Cortex of kidney (tissue), 1 donor: Measurements from ENCODE around the gene KPNA1.

ENCODE experiments used
- DNase-seq: peaks from one replicate; lab custom pipeline; 2025; lab: John Stamatoyannopoulos, UW

The KPNA1 gene

DNA sequence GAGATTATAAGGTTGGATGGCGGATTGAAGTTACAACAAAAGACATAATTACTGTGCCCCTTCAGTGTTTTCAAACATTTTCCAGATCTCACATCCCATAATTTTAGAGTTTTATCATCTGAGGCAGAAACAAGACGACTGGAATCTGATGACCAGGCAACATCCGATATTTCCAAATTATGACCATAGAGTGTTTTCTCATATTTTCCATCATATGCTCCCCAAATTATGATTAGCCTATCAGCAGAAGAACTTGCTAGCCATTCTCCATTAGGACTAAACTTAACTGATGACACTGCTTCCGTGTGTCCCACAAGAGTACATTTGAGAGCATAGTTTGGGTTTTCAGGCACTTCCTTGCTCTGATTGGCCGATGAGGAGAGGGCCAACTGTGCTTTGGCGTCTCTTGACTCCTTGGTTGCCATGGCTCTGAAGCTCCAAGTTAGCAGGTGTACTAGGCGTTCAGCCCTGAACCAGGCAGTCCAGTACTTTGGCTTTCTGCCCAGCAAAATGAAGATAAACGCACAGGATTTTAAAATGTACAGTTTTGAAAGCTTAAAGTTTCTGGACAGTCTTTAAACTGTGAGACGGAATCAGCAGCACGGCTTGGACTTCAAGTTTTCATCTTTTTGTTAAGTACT lies 99.5 kb downstream of the KPNA1 start:
- DNase-seq, result no peak

DNA sequence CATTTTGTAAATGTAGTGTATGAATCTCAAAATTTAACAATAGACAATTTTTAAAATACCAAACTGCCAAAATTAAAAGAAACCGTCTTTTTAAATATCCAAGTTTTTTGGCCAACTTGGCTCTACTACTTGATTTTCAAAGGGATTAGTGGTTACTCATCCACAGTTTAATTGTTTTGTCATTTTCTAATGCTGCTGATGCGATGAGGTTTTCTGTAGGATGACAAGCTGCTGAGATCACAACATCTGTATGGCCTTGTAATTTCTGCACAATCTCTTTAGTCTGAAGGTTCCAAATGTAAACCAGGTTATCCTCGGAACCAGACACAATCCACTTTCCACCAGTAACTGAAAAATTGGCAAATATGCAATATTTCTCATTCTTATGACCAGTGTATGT lies 100.3 kb downstream of the KPNA1 start:
- DNase-seq, result no peak

DNA sequence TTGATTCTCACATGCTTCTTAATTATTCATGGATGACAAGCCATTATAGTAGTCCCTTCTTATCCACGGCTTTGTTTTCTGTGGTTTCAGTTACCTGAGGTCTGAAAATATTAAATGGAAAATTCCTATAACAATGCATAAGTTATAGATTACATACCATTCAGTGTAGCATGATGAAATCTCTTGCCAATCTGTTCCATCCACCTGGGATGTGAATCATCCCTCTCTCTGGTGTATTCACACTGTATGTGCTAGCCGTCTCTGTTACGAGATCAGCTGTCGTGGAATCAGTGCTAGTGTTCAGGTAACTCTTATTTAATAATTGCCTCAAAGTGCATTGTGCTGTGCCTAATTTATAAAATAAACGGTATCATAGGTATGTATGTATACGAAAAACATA lies 104.1 kb downstream of the KPNA1 start:
- DNase-seq, result no peak

DNA sequence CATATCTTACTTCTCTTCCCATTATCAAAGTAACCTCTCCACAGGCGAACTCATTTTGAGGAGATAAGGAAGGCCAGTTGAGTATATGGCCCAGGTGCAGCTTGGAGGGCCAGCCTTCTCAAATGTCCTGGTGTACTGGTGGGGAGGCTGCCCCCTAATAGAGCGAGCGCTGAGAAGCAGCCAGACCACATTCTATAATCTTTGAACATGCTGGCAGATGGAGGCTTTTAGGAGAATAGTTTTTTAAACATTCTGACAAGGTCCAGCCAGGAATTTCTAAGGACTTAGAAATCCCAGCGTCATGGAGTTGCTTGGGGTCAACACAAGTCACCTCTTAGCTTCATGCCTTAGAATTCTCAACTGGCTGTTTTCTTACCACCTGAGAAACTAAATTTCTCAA lies 104.6 kb downstream of the KPNA1 start:
- no peak for DNase-seq

DNA sequence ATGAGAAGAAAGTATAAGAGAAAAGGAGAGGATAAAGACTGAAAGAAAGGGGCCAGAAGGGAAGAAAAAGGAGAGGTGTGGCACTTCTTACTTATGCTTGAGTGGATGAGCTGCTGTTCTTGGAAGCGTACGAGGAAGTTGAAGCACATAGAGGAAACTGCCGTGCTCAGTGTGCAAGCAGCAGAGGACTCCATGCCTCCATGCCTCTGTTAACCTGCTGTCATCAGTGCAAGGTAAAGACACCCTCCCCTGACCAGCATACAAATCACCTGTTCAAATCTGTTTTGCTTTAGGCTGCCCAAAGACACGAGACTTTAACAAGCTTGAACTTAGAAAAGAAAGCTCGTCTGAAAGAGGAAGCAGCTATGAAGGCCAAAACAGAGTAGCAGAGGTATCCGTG lies 105.3 kb downstream of the KPNA1 start:
- no peak for DNase-seq

DNA sequence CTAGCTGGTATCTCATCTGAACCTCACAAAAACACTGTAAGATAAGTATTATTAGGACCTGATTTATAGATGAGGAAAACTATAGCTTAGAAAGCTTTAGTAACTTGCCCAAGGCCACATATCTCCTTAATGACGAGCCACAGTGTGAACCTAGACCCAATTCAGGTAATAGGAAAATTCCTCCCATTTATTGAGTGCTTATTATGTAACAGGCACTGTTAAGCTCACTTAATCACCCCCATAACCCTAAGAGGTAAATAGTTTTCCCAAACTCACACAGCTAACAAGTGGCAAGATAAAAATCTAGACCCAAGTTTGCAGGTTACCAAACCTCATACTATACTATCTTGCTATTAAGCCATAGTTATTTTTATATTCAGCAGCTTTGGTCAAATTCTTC lies 106.8 kb downstream of the KPNA1 start:
- no peak for DNase-seq

DNA sequence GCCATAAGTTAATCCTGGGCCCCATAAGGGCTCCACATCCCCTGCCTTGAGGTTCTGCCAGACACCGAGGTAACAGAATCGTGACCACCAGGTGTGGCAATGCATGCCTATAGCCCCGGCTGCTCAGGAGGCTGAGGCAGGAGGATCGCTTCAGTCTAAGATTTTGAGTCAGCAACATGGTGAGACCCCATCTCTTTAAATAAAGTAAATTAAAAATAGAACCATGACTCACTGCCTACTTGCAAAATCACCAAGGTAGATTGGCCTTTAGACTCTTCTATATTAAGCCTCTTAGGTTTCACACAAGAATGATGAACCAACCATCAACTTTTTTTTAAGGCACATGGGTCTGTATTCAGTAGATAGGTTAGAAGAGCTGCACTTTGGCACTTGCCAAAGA lies 108.5 kb downstream of the KPNA1 start:
- no peak for DNase-seq

DNA sequence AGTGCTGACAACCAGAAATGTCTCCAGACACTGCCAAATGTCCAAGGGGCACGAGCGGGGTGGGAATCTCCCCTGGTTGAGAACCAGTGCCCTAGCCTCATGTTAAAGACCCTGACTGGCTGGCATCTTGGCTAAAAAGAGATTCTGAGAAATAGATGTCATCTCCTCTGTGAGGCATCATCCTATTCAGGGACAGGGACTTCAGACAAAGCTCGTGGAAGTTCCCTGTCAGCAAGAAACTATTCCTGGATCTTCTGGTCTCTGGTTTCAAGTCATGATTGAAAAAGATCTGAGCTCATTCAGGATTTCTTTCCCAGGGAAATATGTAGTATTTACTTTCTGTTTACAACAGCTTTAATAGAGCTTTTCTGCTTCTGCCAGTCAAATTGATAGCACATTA lies 109.7 kb downstream of the KPNA1 start:
- no peak for DNase-seq

DNA sequence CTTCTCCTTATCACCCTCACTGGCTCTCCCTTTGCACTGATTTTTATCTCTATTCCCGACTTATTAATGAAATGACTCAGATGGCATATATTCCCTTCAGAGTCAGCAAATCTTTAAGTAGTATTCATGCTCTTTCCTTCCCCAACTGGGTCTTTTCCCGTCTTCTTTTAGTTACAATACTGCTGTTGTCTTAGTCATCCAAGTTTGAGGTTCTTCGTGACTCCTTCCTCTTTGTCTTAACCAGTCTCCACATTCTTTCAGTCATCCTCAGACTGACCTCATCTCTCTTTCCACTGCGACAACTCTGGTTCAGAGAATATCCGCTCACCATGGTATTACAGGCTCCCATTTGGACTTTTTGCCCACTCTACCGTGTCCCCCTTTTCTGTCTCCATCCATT lies 111.2 kb downstream of the KPNA1 start:
- DNase-seq, result no peak

DNA sequence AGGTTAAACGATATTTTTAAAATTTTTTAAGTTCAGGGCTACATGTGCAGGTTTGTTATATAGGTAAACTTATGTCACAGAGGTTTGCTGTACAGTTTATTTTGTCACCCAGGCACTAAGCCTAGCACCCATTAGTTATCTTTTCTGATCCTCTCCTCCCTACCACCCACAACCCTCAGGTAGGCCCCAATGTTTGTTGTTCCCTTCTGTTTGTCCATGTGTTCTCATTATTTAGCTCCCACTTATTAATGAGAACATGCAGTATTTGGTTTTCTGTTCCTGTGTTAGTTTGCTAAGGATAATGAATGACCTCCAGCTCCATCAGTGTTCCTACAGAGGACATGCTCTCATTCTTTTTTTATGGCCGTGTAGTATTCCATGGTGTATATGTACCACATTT lies 115.8 kb downstream of the KPNA1 start:
- DNase-seq, result no peak

DNA sequence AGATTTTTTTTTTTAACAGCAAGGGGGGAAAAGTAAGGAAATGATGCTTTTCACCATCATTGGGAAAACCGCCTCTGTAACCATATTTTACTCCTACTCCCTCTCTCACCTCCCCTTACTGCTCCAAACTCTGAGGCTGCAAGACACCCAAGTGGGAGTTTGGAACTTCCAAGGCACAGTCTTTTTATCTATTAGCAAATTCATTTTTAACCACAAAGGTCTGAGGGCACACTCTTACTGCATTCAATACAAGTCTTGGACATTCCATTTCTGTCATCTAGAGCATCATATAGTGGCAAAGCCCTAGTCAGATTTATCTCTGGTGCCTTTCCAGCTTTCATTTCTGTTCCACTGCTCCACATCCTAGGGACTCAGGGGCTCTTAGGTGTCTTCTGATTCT lies 117.5 kb downstream of the KPNA1 start:
- DNase-seq, result no peak

DNA sequence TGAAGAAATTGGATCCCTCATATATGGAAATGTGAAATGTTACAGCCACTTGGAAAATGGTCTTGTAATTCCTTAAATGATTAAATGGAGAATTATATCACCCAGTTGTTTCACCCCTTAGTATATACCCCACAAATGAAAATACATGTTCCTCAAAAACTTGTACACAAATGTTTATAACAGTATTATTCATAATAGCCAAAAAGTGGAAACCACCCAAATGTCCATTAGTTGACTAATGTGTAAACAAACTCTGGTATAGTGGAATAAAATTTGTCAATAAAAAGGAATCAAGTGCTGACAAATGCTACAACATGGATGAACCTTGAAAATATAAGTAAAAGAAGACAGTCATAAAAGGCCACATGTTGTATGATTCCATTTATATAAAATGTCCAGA lies 118.2 kb downstream of the KPNA1 start:
- DNase-seq, result no peak

DNA sequence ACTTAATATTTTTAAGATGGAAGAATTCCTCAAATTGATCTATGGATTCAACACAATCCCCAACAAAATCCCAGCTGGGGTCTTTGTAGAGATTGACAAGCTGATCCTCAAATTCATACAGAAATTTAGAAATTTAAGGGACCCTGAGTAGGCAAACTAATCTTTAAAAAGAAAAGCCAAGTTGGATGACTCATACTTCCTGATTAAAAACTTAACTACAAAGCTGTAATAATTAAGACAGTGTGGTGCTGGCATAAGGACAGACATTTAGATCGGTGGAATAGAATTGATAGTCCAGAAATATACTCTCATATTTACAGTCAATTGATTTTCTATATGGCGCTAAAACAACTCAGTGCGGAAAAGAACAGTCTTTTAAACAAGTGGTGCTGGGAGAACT lies 119.2 kb downstream of the KPNA1 start:
- no peak for DNase-seq

DNA sequence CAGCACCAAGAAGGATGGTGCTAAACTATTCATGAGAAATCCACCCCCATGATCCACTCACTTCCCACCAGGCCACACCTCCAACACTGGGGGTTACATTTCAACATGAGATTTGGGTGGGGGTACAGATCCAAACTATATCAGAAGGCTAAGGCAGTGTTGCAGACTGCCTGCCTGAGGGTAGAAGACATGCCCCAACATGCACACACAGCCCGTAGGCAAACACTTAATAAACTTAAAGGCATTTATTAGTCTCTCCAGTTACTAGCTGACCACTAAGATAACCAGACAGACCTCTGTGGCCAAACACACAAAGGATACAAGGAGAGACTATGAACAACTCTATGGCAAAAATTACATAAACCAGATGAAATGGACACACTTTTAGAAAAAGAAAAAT lies 120.6 kb downstream of the KPNA1 start:
- no peak for DNase-seq

DNA sequence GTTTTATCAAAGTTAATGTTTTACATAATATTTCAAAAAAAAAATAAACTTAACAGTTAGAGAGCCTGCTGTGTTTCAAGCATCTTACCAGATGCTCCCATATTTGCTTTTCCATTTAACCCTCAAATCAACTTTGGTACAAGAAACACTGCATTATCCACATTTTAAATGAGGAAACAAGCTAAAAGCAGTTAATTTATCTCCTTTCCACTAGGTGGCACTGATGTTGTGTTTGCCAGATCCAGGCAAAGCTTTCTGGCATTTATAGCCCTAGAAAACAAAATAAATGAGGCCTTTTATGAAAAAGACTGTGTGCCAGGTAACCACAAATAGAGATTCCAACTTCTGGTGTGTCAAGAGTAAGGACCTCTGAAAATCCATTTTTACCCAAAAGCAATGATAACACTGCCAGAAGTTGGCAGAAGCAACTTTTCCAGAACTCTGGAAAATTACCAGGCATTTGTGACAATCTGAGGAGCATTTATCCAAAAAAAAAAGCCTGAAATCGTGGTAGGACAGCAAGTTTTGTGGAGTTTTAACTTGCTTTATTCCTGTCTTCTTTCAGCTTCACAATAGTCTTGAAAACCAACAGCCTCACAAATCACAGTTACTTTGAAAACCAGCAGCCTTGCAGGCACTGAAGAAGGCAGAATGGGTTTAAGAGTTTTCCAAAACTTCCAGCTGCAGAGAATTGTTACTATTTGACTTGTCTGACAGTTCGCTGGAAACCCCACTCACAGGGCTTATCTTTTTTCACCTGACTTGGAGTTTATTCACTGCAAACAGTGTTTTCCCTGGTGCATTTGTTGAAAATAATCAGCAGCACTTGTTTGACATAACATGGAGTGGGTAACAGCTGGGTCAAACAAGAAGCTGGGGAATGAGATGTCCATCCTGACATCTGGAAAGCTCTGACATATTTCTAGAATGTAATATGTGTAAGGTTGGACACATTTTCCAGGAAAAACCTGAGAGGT lies 121.6 kb downstream of the KPNA1 start:
- DNase-seq, result no peak

DNA sequence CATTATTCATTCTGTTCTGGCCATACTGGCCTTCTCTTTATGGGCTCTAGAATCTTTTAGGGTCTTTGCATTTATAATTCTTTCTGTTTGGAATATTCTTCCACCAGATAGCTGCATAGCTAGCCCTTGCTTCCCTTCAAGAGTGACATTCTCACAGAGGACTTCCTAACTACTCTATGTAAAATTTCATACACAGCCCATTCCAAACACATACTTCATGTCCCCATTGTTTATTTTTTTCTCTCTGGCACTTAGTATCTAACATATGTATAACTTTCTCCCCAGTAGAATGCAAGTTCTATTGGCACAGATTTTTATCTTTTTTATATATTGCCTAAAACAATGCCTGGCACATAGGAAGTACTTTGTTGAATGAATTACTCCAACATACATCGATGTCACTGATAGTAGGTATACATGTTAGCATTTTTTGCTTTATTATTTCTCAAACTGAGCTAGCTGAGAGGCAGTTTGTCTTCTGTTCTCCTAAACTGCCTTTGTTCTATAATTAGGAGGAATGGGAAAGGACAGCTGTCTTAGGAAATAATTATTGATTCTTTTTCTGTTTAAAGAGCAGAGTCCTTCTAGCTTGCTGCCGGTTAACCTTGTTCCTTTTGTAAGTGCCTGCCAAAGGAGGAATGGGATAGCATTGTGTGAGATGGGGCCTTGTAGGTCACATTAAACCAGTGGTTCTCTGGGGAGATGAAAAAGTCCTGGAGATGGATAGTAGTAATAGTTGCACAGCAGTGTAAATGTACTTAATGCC lies 122.9 kb downstream of the KPNA1 start:
- DNase-seq, result no peak

DNA sequence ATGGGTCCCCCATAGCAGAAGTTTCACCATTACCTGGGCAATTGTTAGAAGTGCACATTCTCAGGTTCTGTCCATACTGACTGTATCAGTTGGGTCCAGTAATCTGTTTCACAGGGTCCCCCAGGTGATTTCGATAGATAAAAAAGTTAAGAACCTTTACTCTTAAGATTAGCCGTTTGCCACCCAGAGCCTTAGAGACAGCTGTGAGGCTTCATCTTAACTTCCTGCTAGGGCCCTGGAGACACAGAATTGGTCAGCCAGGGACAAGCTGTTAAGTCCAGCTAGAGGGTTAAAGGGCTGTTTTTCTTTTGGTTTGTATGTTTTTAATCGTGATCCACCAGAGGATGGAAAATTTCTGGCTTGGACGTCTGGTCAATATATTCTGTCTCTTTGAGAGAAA lies 124.1 kb downstream of the KPNA1 start:
- DNase-seq, result no peak

DNA sequence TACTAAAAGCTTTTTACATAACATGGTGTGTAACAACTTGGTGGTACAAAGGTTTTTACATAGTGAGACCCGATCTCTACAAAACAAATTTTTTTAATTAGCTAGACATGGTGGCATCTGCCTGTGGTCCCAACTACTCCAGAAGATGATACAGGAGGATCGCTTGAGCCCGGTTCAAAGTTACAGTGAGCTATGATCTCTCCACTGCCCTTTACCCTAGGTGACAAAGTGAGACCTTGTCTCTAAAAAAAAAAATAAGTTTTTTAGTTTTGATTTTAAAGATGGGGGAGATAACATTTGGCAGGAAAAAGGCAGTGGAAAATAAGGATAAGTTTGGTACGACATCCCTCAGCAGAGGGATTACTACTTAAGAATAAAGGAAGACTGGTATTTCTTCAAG lies 124.8 kb downstream of the KPNA1 start:
- DNase-seq, result no peak

DNA sequence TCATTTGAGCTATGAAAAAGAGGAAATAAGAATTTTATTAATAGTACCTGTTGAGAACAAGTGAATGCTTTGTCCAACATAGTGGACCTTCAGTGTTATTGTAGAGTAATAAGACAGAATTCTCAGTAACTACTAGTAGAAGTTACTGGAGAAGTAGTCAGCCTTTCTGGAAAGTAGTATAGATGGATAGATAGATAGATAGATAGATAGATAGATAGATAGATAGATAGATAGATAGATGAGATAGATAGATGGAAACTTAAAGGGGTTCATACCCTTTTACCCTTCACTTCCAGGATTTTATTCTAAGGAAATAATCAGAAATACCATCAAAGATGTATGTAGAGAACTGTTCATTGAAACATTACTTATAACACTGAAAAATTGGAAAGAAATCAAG lies 125.5 kb downstream of the KPNA1 start:
- DNase-seq, result no peak

DNA sequence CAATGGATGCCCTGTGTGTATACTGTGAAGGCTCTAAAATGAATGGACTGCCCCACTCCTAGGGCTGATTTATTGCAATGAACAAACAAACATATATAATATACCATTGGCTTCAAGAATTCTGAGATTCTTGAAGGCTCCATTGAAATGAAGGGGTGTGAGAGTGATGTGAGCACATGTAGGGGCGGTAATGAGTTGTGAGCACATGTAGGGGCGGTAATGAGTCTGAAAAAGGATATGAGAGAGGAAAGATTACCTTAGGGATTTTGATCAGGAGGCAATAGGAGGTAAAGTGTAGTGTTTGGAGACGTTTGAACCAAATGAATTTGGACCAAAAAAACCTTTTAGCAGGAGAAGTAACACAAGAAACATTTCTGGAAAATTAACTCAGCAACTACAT lies 127.0 kb downstream of the KPNA1 start:
- DNase-seq, result no peak

DNA sequence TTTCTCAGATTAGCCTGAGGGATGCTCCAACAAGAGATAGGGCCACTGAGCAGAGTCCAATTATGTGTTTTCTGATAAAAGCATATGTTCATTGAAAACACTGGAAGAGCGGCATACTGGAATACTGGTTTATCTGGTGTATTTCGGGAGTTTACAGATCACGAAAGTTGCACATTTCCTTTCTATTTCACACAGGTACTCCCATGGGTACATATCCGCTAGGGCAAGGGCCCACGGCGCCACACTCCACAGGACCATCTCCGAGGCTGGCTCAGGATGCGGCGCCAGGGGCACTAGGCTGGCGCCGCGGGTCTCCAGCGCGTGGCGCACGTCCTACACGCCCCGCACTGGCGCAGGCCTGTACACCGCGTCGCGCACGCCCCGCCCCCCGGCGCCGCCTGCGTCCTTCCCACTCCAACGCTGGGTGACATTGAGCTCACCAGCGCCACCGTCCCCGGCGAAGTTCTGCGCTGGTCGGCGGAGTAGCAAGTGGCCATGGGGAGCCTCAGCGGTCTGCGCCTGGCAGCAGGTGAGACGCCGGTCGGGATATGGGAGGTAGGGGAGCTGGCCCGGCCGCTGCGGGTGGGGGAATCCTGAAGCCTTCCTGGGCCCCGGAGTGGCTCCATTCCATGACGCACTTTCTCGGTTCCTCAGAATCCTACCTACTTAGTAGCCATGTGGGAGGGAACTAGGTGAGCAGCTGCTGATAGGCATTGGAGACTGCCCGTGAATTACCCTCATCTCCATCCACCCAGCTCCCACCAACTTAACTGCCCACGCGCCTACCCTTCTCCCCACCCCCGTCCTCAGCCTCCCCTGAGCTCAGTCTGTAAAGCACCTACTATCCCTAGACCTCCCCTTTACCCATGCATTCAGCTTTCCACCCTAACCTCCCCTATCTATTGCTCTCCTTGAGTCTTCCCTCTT lies 130.7 kb downstream of the KPNA1 start, which contains the start of gene FAM162A:
Gene FAM162A (plus strand): TSS at position 412 of the 927 bp plus-strand sequence. CDS start 84 bp downstream, at position 496.
- peak; percentile 75 for DNase-seq
